CD4-positive, alpha-beta T cell treated with Interleukin-15 for 4 hours (primary cell): ENCODE results near the gene ABCA6.
"Not testable (repeated sequence)": the region's sequence is repeated elsewhere in the genome, so short reads cannot be mapped to it uniquely, and the experiment has no call there.

Experiments
- DNase-seq: peaks from one replicate; pipeline ENCODE4 v3.0.0-alpha.2; 2020; ENCODE audit warnings: low spot score

The ABCA6 gene

GRCh38 chr17:69134112-69134511, 7.6 kb downstream of the ABCA6 start:
- DNase-seq, result no peak

GRCh38 chr17:69130627-69131296, 10.9 kb downstream of the ABCA6 start:
- DNase-seq, result no peak

DNA sequence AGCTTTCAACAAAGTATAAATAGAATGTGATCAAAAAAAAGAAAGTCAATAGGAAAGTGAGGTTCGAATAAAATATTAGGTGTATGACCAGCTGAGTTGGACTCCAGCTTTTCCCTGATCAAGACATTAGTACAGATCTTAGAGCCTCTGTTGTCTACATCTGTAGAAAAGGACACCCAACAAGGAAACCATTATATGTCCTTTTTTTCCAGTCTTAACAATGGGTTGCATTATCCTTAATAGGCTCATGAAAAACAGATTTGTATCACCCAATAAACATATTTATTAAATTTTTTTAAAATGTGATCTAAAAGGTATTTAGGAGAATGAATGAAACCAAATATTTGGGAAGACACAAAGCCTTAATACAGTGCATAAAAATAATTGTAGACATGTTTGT, 18.1 kb downstream of the ABCA6 start:
- DNase-seq, result no peak

GRCh38 chr17:69122065-69122464, 19.6 kb downstream of the ABCA6 start:
- no peak for DNase-seq

DNA sequence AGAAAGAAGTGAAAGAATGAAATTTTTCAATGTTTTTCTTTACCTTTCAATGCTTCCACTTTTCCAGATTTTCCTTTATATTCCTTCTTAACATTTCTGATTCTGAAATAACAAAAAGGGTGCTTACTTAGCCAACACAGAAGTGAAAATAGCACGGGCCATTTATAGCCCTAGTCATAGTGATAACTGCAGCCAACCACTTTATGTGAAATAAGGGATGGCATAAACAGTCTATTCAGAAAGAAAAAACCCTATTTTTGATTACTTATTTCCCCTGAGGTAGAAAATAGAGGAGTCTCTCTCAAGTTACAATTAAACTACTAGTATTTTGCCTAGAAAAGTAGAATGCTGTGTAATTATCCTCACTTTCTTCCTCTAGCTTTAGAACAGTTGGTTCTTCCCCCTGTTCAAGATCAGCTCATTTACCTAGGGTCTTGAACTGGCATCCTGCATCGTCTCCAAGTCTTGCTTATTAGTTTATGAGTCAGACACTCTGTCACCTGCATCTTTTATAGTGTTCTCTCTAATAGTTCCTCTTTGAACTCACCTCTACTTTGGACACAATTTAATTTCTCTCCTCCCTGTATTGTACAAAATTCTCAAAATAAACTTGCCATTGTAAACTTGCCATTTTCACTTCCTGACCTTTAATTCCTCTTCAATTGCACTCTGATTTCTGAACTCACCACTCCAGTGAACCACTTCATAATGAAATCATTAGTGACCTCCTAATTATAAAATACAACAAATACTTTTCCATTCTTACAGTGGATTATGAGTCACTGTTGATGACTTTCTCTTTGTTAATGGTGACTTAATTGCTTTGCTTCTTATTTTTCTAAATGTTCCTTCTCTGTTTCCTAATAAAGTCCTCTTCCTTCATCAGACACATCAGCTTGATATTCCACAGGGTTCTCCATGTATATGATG, 23.6 kb downstream of the ABCA6 start:
- no peak for DNase-seq

DNA sequence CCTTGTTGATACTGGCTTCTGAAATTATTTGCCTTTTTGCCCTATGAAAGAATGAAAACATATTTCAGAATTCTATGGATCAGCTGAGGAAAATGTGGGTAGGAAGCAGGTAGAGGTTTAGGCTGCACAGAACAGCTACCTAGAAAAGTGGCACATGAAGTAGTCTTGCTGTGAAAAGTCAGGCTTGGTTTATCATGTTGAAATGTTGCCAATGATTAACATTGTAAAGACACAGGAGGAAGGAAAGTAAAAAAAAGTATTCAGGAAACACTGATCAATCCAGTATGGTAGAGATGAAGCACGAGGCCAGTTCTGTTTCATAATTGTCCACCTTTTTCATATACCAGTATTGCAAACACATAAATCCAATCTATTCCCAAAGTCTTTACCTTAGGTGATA, 29.9 kb downstream of the ABCA6 start:
- no peak for DNase-seq

DNA sequence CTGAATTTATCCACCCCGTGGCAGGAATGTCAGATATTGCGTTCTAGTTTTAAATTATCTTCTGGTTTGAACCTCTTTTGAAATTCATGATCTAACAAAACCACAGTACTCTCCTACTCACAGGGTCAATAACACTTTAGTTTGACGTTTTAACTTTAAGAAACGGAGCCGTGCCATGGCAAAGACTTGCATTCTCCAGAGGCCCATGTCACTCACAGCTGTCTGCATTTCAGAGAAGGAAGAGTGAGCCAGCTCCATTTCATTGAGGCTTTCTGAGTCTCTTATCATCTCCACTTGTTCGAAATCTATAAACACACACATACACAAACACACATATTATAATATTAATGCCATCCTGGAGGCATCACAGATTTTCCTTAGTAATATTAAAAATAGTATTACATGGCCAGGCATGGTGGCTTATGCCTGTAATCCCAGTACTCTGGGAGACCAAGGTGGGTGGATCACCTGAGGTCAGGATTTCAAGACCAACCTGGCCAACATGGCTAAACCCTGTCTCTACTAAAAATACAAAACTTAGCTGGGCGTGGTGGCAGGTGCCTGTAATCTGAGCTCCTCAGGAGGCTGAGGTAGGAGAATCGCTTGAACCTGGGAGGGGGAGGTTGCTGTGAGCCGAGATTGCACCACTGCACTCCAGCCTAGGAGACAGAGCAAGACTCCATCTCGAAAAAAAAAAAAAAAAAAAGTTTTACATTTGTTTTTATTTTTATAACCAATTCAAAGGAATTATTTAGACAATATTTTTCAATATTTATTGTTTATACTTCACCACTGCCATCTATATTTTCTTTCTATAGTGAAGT, 35.6 kb downstream of the ABCA6 start:
- no peak for DNase-seq

- no peak for DNase-seq
Measured at GRCh38 chr17:69103557-69104233, 38.0 kb downstream of the ABCA6 start.

GRCh38 chr17:69098625-69099024, 43.1 kb downstream of the ABCA6 start:
- no peak for DNase-seq

DNA sequence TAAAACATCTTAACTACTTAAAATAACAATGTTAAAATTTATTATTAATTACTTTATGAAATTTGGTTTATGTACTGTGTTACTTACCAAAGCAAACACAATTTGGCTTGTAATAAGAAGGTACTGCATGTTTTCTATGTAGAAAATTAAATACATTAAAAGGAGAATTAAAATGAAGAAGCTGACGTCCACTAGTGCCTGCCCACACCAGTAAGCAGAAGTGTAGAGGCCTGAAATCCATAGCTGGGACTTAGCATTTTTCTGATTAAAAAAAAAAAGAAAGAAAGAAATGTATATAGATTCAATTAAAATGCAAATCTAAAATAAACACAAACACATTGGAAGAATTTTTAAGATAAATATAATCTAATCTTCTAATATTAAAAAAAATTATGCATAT, 45.2 kb downstream of the ABCA6 start:
- DNase-seq, result no peak

GRCh38 chr17:69093995-69094394, 47.7 kb downstream of the ABCA6 start:
- DNase-seq, result no peak

- DNase-seq, result no peak
Measured at GRCh38 chr17:69093279-69093789, 48.4 kb downstream of the ABCA6 start.

DNA sequence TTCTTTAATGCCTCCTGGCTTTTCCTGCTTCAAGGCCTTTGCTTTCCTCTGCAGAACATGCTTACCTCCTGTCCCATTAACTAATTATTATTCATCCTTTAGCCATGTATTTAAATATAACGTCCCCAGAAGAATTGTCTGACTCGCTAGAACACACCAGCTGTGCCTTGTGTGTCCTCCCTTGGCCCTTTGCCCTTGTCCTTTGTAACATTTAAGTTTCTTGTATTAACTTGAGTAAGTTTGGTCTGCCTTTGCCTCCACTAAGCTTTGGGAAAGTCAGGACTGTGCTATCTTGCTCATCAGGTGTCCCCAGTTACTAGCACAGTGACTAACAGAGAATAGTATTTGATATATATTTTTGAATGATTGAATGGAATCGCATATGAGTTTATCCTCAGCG, 51.3 kb downstream of the ABCA6 start:
- no peak for DNase-seq

- DNase-seq, result no peak
Measured at GRCh38 chr17:69088643-69089200, 53.0 kb downstream of the ABCA6 start.

GRCh38 chr17:69086641-69087040, 55.1 kb downstream of the ABCA6 start:
- DNase-seq, result no peak

GRCh38 chr17:69084911-69085310, 56.8 kb downstream of the ABCA6 start:
- DNase-seq, result no peak

DNA sequence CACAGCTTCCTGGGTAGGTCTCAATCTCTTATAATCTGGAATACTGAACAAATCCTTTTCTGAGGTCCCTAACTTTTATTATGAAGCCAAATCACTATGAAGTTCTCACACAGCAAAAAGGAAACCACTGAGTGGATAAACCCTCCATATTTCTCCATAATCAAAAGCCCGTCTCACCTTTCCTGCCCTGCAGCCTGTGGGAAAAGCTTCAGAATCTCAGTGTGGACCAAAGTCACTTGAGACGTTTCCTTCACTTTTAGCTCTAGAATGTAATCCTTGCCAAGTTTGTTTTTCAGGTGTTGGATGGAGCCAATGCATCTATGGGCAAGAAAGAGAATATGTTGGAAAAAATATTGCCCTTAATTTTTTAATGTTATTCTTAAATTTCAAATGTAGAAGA, 59.0 kb downstream of the ABCA6 start:
- no peak for DNase-seq

DNA sequence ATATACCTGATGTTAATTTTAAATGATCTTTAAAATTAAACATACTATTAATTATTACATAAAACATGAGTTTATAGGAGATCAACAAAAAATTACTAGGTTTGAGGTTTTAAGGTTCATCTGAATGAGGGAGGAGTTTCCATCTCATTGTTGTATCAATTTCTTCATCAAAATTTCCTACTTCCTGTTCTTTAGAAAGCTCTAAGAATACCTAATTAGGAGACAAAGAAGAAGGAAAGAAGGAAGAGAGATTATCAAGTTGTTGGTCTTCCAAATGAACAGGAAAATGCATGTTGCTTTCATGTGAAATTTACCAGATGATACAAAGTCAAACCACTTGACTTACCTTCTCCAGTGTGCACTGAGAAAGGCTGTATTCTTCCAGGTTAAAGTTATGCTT, 62.8 kb downstream of the ABCA6 start:
- no peak for DNase-seq

- DNase-seq, result no peak
Measured at GRCh38 chr17:69075823-69076222, 65.9 kb downstream of the ABCA6 start.

DNA sequence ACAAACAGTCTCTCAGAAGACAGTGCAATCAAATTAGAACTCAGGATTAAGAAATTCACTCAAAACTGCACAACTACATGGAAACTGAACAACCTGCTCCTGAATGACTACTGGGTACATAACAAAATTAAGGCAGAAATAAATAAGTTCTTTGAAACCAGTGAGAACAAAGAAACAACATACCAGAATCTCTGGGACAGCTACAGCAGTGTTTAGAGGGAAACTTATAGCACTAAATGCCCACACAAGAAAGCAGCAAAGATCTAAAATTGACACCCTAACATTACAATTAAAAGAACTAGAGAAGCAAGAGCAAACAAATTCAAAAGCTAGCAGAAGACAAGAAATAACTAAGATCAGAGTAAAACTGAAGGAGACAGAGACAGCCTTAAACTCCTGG, 68.3 kb downstream of the ABCA6 start:
- not testable (repeated sequence) for DNase-seq

- DNase-seq, result not testable (repeated sequence)
Measured at GRCh38 chr17:69072803-69073256, 68.9 kb downstream of the ABCA6 start.
